ENCODE measurements around the gene TDRD7. TPM values are rescaled to one million over a fixed set of nuclear protein-coding genes. Genes with fewer than 3 reads are reported as not detected.

The TDRD7 gene
- polyA plus RNA-seq, 2 of the 4 experiments (the other 2 are of a cell fraction): 11.5 to 15.7 TPM

- H3K4me3 ChIP-seq: no peak overlapping the region
- FAIRE-seq (no peak), ATAC-seq (no peak), DNase-seq (ENCODE audit: low read depth in 1 of 2, low spot score in 1 of 2) (no peak)
- no peaks in the 10 kb centered on the region for H3K9me3 ChIP-seq
- H3K4me1 ChIP-seq: peaks cover 10% of the 10 kb centered on the region
- TF ChIP-seq NR3C1 (IDR thresholded peaks at IDR 0.05) (no peak), GATA3 (IDR thresholded peaks at IDR 0.05; ENCODE audit: borderline replicate concordance) (no peak), FOSB (CRISPR knock-in tag; IDR thresholded peaks at IDR 0.05) (no peak), ZSCAN20 (CRISPR knock-in tag; IDR thresholded peaks at IDR 0.05) (no peak), BCL3 (IDR thresholded peaks at IDR 0.05) (no peak), EHF (CRISPR knock-in tag; IDR thresholded peaks at IDR 0.05) (no peak), EHMT2 (IDR thresholded peaks at IDR 0.05; ENCODE audit: low read depth) (no peak)
- POLR2A ChIA-PET: no interaction called here
- CTCF ChIA-PET: interaction anchor here (1.2 to 4.5 kb wide), 4 partner anchors 9 to 28 kb away, joined by 3 to 39 read pairs (median 8); no protein-coding TSS in a partner anchor
- 48% methylated on average over 7 of the region's 7 CpGs for WGBS (ENCODE audit: missing lambda C conversion rate)
- no peak overlapping the region for H3K27ac ChIP-seq
- H3K4me2 ChIP-seq: no peak overlapping the region
These were observed 15.6 kb upstream of the TDRD7 start for GRCh38 chr9:97396256-97396655.

- 88% methylated on average over 1 of the region's 1 CpG for WGBS (ENCODE audit: missing lambda C conversion rate)
- CTCF ChIA-PET: interaction anchor here (1.2 to 4.5 kb wide), 7 partner anchors 10 to 541 kb away, joined by 3 to 39 read pairs (median 5); partner anchors contain the start of gene TDRD7
- peaks cover 10% of the 10 kb centered on the region for H3K4me1 ChIP-seq
- H3K4me2 ChIP-seq: no peak overlapping the region
- H3K27ac ChIP-seq: no peak overlapping the region
- no peak for FAIRE-seq
- no peak overlapping the region for H3K4me3 ChIP-seq
- H3K9me3 ChIP-seq: no peaks in the 10 kb centered on the region; the same call in 2 of the 3 replicates
- DNase-seq (ENCODE audit: low read depth in 1 of 2, low spot score in 1 of 2): no peak
- TF ChIP-seq CTCF (IDR thresholded peaks at IDR 0.05) (no peak), EHF (CRISPR knock-in tag; IDR thresholded peaks at IDR 0.05) (no peak), POLR2A (IDR thresholded peaks at IDR 0.05; ENCODE audit: low read length) (no peak), ESRRA (IDR thresholded peaks at IDR 0.05; ENCODE audit: borderline replicate concordance, low read length) (no peak), EHMT2 (IDR thresholded peaks at IDR 0.05; ENCODE audit: low read depth) (no peak), RAD21 (conservative IDR thresholded peaks at IDR 0.05 in 1 of 2, IDR thresholded peaks at IDR 0.05 in 1 of 2) (no peak), CHD2 (IDR thresholded peaks at IDR 0.05; ENCODE audit: low read length, partially characterized antibody) (no peak), CBX2 (IDR thresholded peaks at IDR 0.05; ENCODE audit: borderline replicate concordance, low read depth) (no peak), ZFP36 (IDR thresholded peaks at IDR 0.05; ENCODE audit: borderline replicate concordance, partially characterized antibody) (no peak), BCL3 (IDR thresholded peaks at IDR 0.05) (no peak), POLR2AphosphoS2 (conservative IDR thresholded peaks at IDR 0.05; ENCODE audit: low read length) (no peak), PHF8 (IDR thresholded peaks at IDR 0.05; ENCODE audit: borderline replicate concordance, low read depth) (no peak), KDM5A (IDR thresholded peaks at IDR 0.05) (no peak), HOXB13 (CRISPR knock-in tag; IDR thresholded peaks at IDR 0.05; ENCODE audit: low read depth) (no peak), HDAC2 (IDR thresholded peaks at IDR 0.05) (no peak), KDM1A (IDR thresholded peaks at IDR 0.05; ENCODE audit: low read depth) (no peak), HOXA7 (CRISPR knock-in tag; IDR thresholded peaks at IDR 0.05) (no peak), JUN (IDR thresholded peaks at IDR 0.05) (no peak), TP53 (CRISPR knock-in tag; IDR thresholded peaks at IDR 0.05) (no peak)
- ATAC-seq: no peak
- POLR2A ChIA-PET: no interaction called here
These were observed 14.7 kb upstream of the TDRD7 start for GRCh38 chr9:97397220-97397619.

Data from A549 (cell line).